HG02623 (cell line): ENCODE measurements around the gene CARD16.

Experiments
- ATAC-seq: cut with Tn5 transposase; IDR thresholded peaks from one replicate; pipeline ENCODE4 v1.9.1; 2021; ENCODE audit warnings: moderate library complexity; ENCODE audit not compliant: unreplicated experiment

CARD16 gene

DNA sequence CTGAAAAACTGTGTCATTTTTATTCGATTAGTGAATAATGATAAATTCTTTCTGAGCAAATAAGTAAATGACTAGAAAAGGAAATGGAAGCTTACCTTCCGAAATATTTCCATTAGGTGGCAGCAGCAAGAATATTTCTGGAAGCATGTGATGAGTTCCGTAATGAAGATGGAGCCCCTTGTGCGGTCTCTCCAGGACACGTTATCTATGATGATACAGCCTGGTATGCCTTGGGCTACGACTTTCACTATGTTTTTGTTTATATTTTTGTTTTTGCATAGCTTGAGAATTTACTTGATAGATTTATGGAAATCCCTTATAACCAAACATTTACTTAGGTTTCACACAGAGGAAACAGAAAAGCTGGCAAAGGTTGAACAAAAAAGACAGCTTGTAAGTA, 47.8 kb downstream of the CARD16 start:
- ATAC-seq = no peak

DNA sequence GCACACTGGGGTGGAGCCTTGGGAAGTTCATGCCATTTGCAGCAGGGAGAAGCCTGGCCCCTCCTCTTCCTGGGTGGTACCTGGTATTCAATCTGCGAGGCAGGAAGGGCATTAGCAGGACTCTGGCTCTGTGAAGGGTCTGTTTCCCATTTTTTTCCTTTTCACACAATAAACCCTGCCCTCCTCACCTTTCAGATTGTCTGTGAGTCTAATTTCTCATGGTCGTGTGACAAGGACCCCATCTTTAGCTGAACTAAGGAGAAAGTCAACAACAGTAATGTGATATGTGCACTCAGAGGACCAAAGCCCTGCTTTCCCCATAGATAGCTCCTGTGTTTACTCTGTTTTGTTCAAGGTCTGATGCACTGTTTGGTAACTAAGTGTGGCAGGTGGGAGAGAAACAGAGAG, 50.1 kb downstream of the CARD16 start:
- no peak for ATAC-seq

DNA sequence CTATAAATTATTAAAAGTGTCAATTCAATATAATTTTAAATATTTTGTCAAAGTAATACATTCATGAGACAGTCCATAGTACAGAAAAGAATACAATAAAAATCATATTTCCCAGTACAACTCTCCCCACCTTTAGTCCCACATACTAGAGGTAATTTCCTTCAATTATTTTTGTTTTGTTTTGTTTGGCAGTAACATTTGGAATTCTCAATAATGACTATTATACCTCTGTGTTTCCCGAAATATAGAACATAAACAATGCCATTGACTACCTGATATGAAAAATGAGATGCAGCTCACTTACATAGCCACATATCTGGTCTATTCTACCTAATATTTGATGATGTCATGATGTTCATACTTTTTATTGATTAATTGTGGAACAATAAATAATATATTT, 52.4 kb downstream of the CARD16 start:
- ATAC-seq = no peak

DNA sequence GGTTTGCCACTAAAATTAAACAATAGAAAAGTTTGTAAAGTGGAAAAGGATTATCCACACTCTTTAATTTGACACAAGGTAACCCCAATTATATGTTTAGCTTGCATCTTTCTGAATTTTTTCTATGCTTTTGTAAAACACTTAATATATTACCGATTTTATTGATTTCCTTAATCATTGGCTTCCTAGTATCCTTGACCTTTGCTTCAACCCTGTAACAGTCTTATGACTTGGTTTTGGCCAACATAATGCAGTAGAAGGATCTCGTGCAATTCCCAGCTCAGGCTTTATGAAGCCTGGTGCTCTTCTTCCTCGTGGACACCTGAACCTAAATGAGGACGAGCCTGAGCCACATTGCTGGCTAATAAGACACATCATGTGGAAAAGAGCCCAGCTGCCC, 53.1 kb downstream of the CARD16 start:
- no peak for ATAC-seq
